ENCODE measurements around the gene PPID.
"Not testable (repeated sequence)": the region's sequence is repeated elsewhere in the genome, so short reads cannot be mapped to it uniquely, and the experiment has no call there.

Gene PPID

GRCh38 chr4:158722917-158723793 lies at the start of gene PPID:
Gene PPID (minus strand): TSS chr4:158723396. CDS start chr4:158723288, 108 bp downstream.
- peak; percentile 93 for DNase-seq

GRCh38 chr4:158771776-158772175 lies 48.6 kb upstream of the PPID start:
- DNase-seq = no peak

- no peak for DNase-seq
Measured at GRCh38 chr4:158770671-158771070, 47.5 kb upstream of the PPID start.

GRCh38 chr4:158769175-158769921 lies 46.2 kb upstream of the PPID start:
- peak; percentile 56 for DNase-seq

GRCh38 chr4:158768555-158769174 lies 45.5 kb upstream of the PPID start, which contains the start of gene FNIP2:
Gene FNIP2 (plus strand): TSS chr4:158769026. CDS start chr4:158769213, 187 bp downstream.
- peak; percentile 89 for DNase-seq

GRCh38 chr4:158767451-158767850 lies 44.3 kb upstream of the PPID start:
- peak; percentile 27 for DNase-seq

GRCh38 chr4:158766434-158767044 lies 43.3 kb upstream of the PPID start:
- no peak for DNase-seq

GRCh38 chr4:158763462-158763861 lies 40.3 kb upstream of the PPID start:
- DNase-seq = no peak

- DNase-seq = no peak
Measured at GRCh38 chr4:158762553-158762952, 39.4 kb upstream of the PPID start.

- no peak for DNase-seq
Measured at GRCh38 chr4:158760866-158761265, 37.7 kb upstream of the PPID start.

- DNase-seq = not testable (repeated sequence)
Measured at GRCh38 chr4:158759539-158759938, 36.3 kb upstream of the PPID start.

- DNase-seq = no peak
Measured at GRCh38 chr4:158758703-158759102, 35.5 kb upstream of the PPID start.

- DNase-seq = no peak
Measured at GRCh38 chr4:158758142-158758541, 34.9 kb upstream of the PPID start.

- DNase-seq = no peak
Measured at GRCh38 chr4:158756588-158756987, 33.4 kb upstream of the PPID start.

- not testable (repeated sequence) for DNase-seq
Measured at GRCh38 chr4:158755819-158756218, 32.6 kb upstream of the PPID start.

- no peak for DNase-seq
Measured at GRCh38 chr4:158754385-158755180, 31.4 kb upstream of the PPID start.

- DNase-seq = no peak
Measured at GRCh38 chr4:158750379-158750778, 27.2 kb upstream of the PPID start.

GRCh38 chr4:158746537-158746936 lies 23.3 kb upstream of the PPID start:
- not testable (repeated sequence) for DNase-seq

GRCh38 chr4:158741326-158742021 lies 18.3 kb upstream of the PPID start:
- DNase-seq = no peak

- no peak for DNase-seq
Measured at GRCh38 chr4:158739600-158739999, 16.4 kb upstream of the PPID start.

- DNase-seq = no peak
Measured at GRCh38 chr4:158738866-158739265, 15.7 kb upstream of the PPID start.
